ENCODE results near the gene NRP2.

NRP2 gene

GRCh38 chr2:205806143-205806905, 124.0 kb downstream of the NRP2 start:
- DNase-seq (ENCODE audit: low read depth in 3 of 3): no peak

DNA sequence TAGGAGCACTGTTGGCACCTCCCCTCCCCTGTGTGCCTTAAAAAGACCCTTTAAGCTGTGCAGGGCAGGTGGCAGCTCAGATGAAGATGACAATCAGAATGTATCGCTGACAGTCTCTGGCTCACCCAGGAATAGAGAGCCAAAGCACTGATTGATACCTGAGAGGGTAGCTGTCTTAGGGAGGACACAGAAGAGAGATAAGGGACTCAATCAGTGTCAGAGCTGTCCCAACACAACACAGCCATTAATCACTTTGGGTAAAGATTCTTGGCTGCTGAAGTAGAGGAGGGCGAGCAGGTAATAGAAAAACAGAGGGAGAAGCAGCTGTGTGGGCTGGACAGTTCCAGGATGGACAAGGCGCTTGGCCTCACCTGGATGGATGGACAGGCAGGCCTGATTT, 124.9 kb downstream of the NRP2 start:
- no peak for DNase-seq (ENCODE audit: low read depth in 3 of 3)

DNA sequence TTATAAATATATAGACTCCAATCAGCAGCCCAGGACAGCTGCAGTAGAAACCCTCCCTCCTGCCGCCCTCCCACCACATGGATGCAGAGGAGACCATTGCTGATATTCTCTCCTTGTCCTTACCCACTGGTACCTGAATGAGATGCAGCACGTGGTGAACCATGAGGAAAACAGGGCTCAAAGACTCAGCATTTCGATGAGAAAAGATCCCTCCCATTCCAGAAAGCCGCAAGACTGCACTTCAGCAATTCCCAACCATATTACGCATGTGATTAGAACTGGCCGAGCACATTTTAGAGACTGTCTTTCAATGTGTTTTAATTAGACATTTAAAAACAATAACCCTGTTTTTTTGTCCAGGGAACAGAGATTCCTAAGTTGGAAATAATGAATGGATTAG, 125.5 kb downstream of the NRP2 start:
- no peak for DNase-seq (ENCODE audit: low read depth in 3 of 3)

- no peak for DNase-seq (ENCODE audit: low read depth in 3 of 3)
These were observed 126.3 kb downstream of the NRP2 start for GRCh38 chr2:205808486-205809121.

- no peak for DNase-seq (ENCODE audit: low read depth in 3 of 3)
These were observed 129.1 kb downstream of the NRP2 start for GRCh38 chr2:205811387-205811786.

DNA sequence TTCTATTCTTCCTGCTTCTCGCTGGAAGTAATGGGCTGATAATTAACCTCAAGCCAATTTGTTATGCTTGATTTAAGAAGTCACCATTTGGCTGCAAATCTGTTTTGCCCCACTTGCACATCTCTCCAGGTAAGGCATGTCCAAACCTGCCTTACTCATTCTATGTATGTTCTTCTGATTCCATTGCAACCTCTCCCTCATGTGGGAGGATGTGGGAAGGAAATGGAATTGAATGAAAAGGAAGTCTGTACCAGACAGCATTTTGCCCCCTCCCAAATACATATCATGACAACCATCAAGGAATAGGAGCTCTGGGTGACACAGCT, 131.7 kb downstream of the NRP2 start:
- DNase-seq (ENCODE audit: low read depth in 3 of 3): no peak

GRCh38 chr2:205815673-205816072, 133.4 kb downstream of the NRP2 start:
- DNase-seq (ENCODE audit: low read depth in 3 of 3): no peak

GRCh38 chr2:205816268-205816667, 134.0 kb downstream of the NRP2 start:
- DNase-seq (ENCODE audit: low read depth in 3 of 3): no peak

GRCh38 chr2:205822579-205822978, 140.3 kb downstream of the NRP2 start:
- DNase-seq (ENCODE audit: low read depth in 3 of 3): no peak

DNA sequence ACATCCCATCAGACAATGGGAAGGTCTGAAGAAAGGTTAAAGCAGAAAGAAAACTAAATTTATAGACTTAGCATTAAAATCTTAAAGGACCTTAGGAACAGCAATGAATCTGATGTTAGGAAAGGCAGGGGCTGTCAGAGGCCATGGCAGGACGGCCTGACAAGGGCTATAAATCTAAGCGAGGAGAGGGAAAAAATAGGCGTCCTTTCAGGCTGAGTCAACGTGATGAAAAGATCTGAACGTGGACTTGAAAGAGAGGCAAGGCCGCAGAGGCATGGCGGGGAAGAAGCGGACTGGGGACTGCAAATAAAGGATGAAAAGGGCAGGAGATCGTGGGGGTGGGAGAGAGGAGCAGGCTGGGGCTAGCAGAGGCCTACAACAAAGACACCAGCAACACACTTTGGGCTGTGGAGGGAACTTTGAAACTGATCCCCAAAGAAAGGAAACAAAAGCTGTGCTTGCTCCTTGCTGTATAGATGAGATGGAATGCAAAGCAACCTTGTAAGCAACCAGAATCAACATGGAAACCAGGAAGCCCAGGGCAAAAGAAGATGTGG, 145.6 kb downstream of the NRP2 start:
- DNase-seq (ENCODE audit: low read depth in 3 of 3): no peak

DNA sequence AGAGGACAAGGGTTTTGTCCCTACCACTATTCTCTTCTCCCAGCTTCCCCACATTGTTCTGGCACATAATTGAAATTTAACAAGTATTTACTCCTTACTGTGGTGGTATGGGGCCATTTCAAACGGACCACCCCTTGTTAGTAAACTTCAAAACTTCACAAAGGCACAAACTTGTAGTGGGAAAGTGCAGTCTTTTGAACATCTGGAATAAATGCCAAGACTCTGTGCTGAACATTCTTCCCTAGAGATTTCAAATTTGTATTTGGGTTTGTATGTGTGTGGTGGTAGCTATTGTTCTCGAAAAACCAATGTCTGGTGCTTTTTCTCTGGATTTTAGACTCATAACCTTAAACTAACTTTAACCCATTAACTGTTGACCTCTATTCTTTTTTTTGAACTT, 151.6 kb downstream of the NRP2 start:
- DNase-seq (ENCODE audit: low read depth in 3 of 3): no peak

- DNase-seq (ENCODE audit: low read depth in 3 of 3): no peak
These were observed 152.5 kb downstream of the NRP2 start for GRCh38 chr2:205834796-205835195.

- no peak for DNase-seq (ENCODE audit: low read depth in 3 of 3)
These were observed 153.0 kb downstream of the NRP2 start for GRCh38 chr2:205835251-205835791.

- no peak for DNase-seq (ENCODE audit: low read depth in 3 of 3)
These were observed 153.6 kb downstream of the NRP2 start for GRCh38 chr2:205835923-205836322.

GRCh38 chr2:205836477-205837221, 154.3 kb downstream of the NRP2 start:
- DNase-seq (ENCODE audit: low read depth in 3 of 3): no peak

- DNase-seq (ENCODE audit: low read depth in 3 of 3): no peak
These were observed 155.4 kb downstream of the NRP2 start for GRCh38 chr2:205837663-205838062.

DNA sequence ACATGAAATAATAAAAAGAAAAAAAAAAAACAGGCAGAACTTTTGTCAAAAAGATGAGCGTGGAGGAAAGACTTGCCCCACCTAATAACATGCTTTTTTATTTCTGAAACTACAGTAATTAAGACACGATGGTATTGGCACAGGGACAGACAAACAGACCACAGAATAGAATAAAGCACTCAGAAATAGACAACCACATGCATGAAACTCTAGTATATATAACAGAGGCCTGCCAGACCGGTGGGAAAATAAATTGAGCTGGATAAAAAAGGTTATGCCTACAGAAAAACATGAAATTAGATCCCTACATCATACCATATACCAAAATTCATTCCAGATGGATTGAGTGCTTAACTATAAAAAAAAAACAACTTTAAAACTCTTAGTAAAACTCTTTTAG, 163.1 kb downstream of the NRP2 start:
- DNase-seq (ENCODE audit: low read depth in 3 of 3): no peak

Measured in stimulated activated CD4-positive, alpha-beta T cell treated with anti-CD3 and anti-CD28 coated beads, TNF-alpha, amount 100 ng/mL, for 48 hours (primary cell).